Liver (tissue), 9 donors: ENCODE data around the gene PPP1R14D. TPM values are rescaled to one million over a fixed set of nuclear protein-coding genes. Genes with fewer than 3 reads are reported as not detected.

Experiments used
- DNase-seq: peaks from one replicate; pipeline ENCODE4 v3.0.0-alpha.2; 2017; ENCODE audit warnings: low spot score
- H3K27ac ChIP-seq, 2 donors: one replicate each; pipeline ENCODE4 v1.7.0; 2013; ENCODE audit warnings: inconsistent platforms in 2 of 2, low read length in 2 of 2, control low read depth in 1 of 2, low read depth in 1 of 2, mild to moderate bottlenecking in 1 of 2
- H3K27me3 ChIP-seq, 4 donors: one replicate each; pipeline versions ENCODE4 v1.6.1 to v1.7.0; 2013; ENCODE audit warnings: low read length in 3 of 4, inconsistent platforms in 1 of 4, mild to moderate bottlenecking in 1 of 4, moderate library complexity in 1 of 4; ENCODE audit not compliant: control insufficient read depth in 4 of 4, insufficient read depth in 4 of 4
- H3K36me3 ChIP-seq, 4 donors: one replicate each; pipeline versions ENCODE4 v1.6.1 to v1.7.0; 2013; ENCODE audit warnings: low read length in 3 of 4, mild to moderate bottlenecking in 3 of 4, low read depth in 1 of 4, moderate library complexity in 1 of 4; ENCODE audit not compliant: control insufficient read depth in 4 of 4, insufficient read depth in 3 of 4
- H3K4me1 ChIP-seq, 4 donors: one replicate each; pipeline versions ENCODE4 v1.6.1 to v1.7.0; 2013; ENCODE audit warnings: low read length in 3 of 4, mild to moderate bottlenecking in 3 of 4, moderate library complexity in 1 of 4; ENCODE audit not compliant: control insufficient read depth in 4 of 4, insufficient read depth in 4 of 4
- H3K4me3 ChIP-seq, 3 donors: one replicate each; pipeline versions ENCODE4 v1.6.1 to v1.7.0; 2013; ENCODE audit warnings: low read length in 3 of 3, control low read depth in 1 of 3, low read depth in 1 of 3, mild to moderate bottlenecking in 1 of 3
- H3K9ac ChIP-seq, 2 donors: one replicate each; pipeline ENCODE4 v1.7.0; 2013; ENCODE audit warnings: low read length in 2 of 2, mild to moderate bottlenecking in 2 of 2, moderate library complexity in 2 of 2, control low read depth in 1 of 2, low read depth in 1 of 2
- H3K9me3 ChIP-seq, 4 donors: one replicate each; pipeline versions ENCODE4 v1.6.1 to v1.7.0; 2013; ENCODE audit warnings: low read length in 3 of 4; ENCODE audit not compliant: control insufficient read depth in 4 of 4
- EGR1 ChIP-seq, 2 donors: IDR thresholded peaks; 2 replicates each; pipeline ENCODE4 v1.6.1; 2016 to 2018; ENCODE audit warnings: antibody characterized with exemption in 2 of 2, low read depth in 2 of 2
- FOXA1 ChIP-seq: IDR thresholded peaks from 2 replicates; pipeline ENCODE4 v1.6.1; 2016; ENCODE audit warnings: antibody characterized with exemption
- FOXA2 ChIP-seq: IDR thresholded peaks from 2 replicates; pipeline ENCODE4 v1.6.1; 2016; ENCODE audit warnings: antibody characterized with exemption
- GABPA ChIP-seq, 2 donors: IDR thresholded peaks in 1 of 2; conservative IDR thresholded peaks in 1 of 2; 2 replicates each; pipeline ENCODE4 v1.6.1; 2016; ENCODE audit warnings: antibody characterized with exemption in 2 of 2, mild to moderate bottlenecking in 1 of 2, moderate library complexity in 1 of 2
- HNF4A ChIP-seq, 2 donors: conservative IDR thresholded peaks; 2 replicates each; pipeline ENCODE4 v1.6.1; 2016; ENCODE audit warnings: antibody characterized with exemption in 2 of 2, mild to moderate bottlenecking in 2 of 2
- HNF4G ChIP-seq: IDR thresholded peaks from 2 replicates; pipeline ENCODE4 v1.6.1; 2016; ENCODE audit warnings: antibody characterized with exemption
- JUND ChIP-seq, 2 donors: IDR thresholded peaks; 2 replicates each; pipeline ENCODE4 v1.6.1; 2016; ENCODE audit warnings: antibody characterized with exemption in 2 of 2
- MAX ChIP-seq: IDR thresholded peaks from 2 replicates; pipeline ENCODE4 v1.6.1; 2016; ENCODE audit warnings: antibody characterized with exemption
- NR2F2 ChIP-seq: IDR thresholded peaks from 2 replicates; pipeline ENCODE4 v1.6.1; 2016; ENCODE audit warnings: antibody characterized with exemption
- RAD21 ChIP-seq, 2 donors: IDR thresholded peaks; 2 replicates each; pipeline ENCODE4 v1.6.1; 2016; ENCODE audit warnings: antibody characterized with exemption in 2 of 2, mild to moderate bottlenecking in 2 of 2
- RXRA ChIP-seq, 2 donors: IDR thresholded peaks; 2 replicates each; pipeline ENCODE4 v1.6.1; 2017 to 2018; ENCODE audit warnings: antibody characterized with exemption in 2 of 2, mild to moderate bottlenecking in 1 of 2
- SP1 ChIP-seq: IDR thresholded peaks from 2 replicates; pipeline ENCODE4 v1.6.1; 2018; ENCODE audit warnings: antibody characterized with exemption, mild to moderate bottlenecking
- TAF1 ChIP-seq: conservative IDR thresholded peaks from 2 replicates; pipeline ENCODE4 v1.6.1; 2016; ENCODE audit warnings: antibody characterized with exemption, mild to moderate bottlenecking
- YY1 ChIP-seq: IDR thresholded peaks from 2 replicates; pipeline ENCODE4 v1.6.1; 2016; ENCODE audit warnings: antibody characterized with exemption, mild to moderate bottlenecking
- WGBS: extraction: QIAGEN DNeasy Blood & Tissue Kit; methylation state at CpG from one replicate; pipeline ENCODE4 v1.1.7; 2013; 5-methylcytosine and 5-hydroxymethylcytosine counted together
- polyA plus RNA-seq, 2 donors: library from polyadenylated mRNA; stranded (reverse) in 1 of 2; unstranded in 1 of 2; fragments of 200-250 nt in 1 of 2; fragments of >200 nt in 1 of 2; fragmentation: Nextera tagmentation in 1 of 2; extraction: Ambion mirVana in 1 of 2; gene quantifications; one replicate each; pipeline versions ENCODE4 v1.2.1 to v1.2.3, GENCODE V29; 2013 to 2015
- total RNA-seq, 2 donors: library from RNA; depleted of rRNA; stranded (reverse); fragments of >200 nt; gene quantifications; one replicate each; pipeline ENCODE4 v1.2.3, GENCODE V29; 2014
- TF ChIP-seq, protein P1 (sequence below): fragments of 150-350 bp; IDR thresholded peaks from 2 replicates; pipeline ENCODE4 v1.5.1; 2017; ENCODE audit warnings: improper control_type of control experiment, low read depth, low read length; ENCODE audit not compliant: missing input control
- TF ChIP-seq, protein P2 (sequence below): IDR thresholded peaks from 2 replicates; pipeline ENCODE4 v1.6.1; 2016; ENCODE audit warnings: antibody characterized with exemption
- TF ChIP-seq, protein P3 (sequence below): IDR thresholded peaks from 2 replicates; pipeline ENCODE4 v1.6.1; 2016; ENCODE audit warnings: antibody characterized with exemption, mild to moderate bottlenecking
- TF ChIP-seq, protein P4 (sequence below): IDR thresholded peaks from 2 replicates; pipeline ENCODE4 v1.6.1; 2016; ENCODE audit warnings: antibody characterized with exemption
- donor health status: healthy.
- donor health status: healthy.
- donor health status: healthy.
- donor health status: healthy.
- donor health status: healthy.

The PPP1R14D gene
- total and polyA plus RNA-seq, 4 donors, result not detected

DNA sequence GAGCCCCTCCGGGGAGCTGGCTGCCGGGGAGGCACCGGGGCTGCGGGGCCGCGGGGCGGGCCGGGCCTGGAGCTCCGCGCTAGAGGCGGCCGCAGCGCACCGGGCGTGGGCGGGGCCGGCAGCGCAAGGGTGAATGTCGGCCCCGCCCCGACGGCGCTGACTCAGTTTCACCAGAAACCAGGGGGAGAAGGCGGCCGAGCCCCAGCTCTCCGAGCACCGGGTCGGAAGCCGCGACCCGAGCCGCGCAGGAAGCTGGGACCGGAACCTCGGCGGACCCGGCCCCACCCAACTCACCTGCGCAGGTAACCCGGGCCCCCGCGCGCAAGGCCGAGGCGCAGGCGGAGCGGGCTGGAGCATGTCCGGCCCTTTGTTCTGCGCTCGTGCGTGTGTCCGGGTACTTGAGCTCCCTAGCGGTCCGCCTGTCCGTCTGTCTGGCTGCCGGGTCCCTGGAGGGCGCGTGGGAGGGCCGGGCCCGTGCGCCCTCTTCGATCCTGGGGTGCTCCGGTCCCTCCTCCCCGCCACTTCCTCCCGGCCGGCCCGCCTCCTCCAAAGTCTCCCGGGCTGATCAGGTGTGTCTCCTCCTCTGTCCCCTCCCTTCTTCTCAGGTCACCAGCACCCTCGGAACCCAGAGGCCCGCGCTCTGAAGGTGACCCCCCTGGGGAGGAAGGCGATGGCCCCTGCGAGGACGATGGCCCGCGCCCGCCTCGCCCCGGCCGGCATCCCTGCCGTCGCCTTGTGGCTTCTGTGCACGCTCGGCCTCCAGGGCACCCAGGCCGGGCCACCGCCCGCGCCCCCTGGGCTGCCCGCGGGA is 15.6 kb upstream of the PPP1R14D start, which contains the start of gene SPINT1:
TSS of gene SPINT1 (plus strand) at position 164 of the 811 bp plus-strand sequence. CDS start at position 671, 507 bp downstream.
- H3K27ac ChIP-seq, result no peak within 1 kb of the TSS
- peaks cover 8 to 20% (median 10%) of the 10 kb centered on the region in 4 donors for H3K4me1 ChIP-seq
- H3K27me3 ChIP-seq, result peaks cover 0 to 2% (median 1%) of the 10 kb centered on the region in 4 donors
- H3K4me3 ChIP-seq, result peak within 1 kb of the TSS in 2 of 3 donors; percentile 1 to 46
- H3K9ac ChIP-seq, result no peak within 1 kb of the TSS
- TF ChIP-seq, protein P1, sequence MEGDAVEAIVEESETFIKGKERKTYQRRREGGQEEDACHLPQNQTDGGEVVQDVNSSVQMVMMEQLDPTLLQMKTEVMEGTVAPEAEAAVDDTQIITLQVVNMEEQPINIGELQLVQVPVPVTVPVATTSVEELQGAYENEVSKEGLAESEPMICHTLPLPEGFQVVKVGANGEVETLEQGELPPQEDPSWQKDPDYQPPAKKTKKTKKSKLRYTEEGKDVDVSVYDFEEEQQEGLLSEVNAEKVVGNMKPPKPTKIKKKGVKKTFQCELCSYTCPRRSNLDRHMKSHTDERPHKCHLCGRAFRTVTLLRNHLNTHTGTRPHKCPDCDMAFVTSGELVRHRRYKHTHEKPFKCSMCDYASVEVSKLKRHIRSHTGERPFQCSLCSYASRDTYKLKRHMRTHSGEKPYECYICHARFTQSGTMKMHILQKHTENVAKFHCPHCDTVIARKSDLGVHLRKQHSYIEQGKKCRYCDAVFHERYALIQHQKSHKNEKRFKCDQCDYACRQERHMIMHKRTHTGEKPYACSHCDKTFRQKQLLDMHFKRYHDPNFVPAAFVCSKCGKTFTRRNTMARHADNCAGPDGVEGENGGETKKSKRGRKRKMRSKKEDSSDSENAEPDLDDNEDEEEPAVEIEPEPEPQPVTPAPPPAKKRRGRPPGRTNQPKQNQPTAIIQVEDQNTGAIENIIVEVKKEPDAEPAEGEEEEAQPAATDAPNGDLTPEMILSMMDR, result no peak
- TF ChIP-seq MAX (no peak), EGR1 (IDR thresholded peaks at IDR 0.05; ENCODE audit: low read depth in 2 of 2) (no peak), HNF4G (no peak), JUND (IDR thresholded peaks at IDR 0.05) (no peak), YY1 (no peak), FOXA2 (no peak), HNF4A (conservative IDR thresholded peaks at IDR 0.05) (no peak), SP1 (no peak), FOXA1 (no peak), RXRA (IDR thresholded peaks at IDR 0.05) (no peak), RAD21 (IDR thresholded peaks at IDR 0.05) (no peak), GABPA (IDR thresholded peaks at IDR 0.05 in 1 of 2, conservative IDR thresholded peaks at IDR 0.05 in 1 of 2) (no peak), TAF1 (no peak), NR2F2 (no peak)
- TF ChIP-seq, protein P2, sequence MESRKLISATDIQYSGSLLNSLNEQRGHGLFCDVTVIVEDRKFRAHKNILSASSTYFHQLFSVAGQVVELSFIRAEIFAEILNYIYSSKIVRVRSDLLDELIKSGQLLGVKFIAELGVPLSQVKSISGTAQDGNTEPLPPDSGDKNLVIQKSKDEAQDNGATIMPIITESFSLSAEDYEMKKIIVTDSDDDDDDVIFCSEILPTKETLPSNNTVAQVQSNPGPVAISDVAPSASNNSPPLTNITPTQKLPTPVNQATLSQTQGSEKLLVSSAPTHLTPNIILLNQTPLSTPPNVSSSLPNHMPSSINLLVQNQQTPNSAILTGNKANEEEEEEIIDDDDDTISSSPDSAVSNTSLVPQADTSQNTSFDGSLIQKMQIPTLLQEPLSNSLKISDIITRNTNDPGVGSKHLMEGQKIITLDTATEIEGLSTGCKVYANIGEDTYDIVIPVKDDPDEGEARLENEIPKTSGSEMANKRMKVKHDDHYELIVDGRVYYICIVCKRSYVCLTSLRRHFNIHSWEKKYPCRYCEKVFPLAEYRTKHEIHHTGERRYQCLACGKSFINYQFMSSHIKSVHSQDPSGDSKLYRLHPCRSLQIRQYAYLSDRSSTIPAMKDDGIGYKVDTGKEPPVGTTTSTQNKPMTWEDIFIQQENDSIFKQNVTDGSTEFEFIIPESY, result no peak
- TF ChIP-seq, protein P3, sequence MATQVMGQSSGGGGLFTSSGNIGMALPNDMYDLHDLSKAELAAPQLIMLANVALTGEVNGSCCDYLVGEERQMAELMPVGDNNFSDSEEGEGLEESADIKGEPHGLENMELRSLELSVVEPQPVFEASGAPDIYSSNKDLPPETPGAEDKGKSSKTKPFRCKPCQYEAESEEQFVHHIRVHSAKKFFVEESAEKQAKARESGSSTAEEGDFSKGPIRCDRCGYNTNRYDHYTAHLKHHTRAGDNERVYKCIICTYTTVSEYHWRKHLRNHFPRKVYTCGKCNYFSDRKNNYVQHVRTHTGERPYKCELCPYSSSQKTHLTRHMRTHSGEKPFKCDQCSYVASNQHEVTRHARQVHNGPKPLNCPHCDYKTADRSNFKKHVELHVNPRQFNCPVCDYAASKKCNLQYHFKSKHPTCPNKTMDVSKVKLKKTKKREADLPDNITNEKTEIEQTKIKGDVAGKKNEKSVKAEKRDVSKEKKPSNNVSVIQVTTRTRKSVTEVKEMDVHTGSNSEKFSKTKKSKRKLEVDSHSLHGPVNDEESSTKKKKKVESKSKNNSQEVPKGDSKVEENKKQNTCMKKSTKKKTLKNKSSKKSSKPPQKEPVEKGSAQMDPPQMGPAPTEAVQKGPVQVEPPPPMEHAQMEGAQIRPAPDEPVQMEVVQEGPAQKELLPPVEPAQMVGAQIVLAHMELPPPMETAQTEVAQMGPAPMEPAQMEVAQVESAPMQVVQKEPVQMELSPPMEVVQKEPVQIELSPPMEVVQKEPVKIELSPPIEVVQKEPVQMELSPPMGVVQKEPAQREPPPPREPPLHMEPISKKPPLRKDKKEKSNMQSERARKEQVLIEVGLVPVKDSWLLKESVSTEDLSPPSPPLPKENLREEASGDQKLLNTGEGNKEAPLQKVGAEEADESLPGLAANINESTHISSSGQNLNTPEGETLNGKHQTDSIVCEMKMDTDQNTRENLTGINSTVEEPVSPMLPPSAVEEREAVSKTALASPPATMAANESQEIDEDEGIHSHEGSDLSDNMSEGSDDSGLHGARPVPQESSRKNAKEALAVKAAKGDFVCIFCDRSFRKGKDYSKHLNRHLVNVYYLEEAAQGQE, result no peak
- TF ChIP-seq, protein P4, sequence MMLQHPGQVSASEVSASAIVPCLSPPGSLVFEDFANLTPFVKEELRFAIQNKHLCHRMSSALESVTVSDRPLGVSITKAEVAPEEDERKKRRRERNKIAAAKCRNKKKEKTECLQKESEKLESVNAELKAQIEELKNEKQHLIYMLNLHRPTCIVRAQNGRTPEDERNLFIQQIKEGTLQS, result no peak
- no peaks in the 10 kb centered on the region for H3K9me3 ChIP-seq
- H3K36me3 ChIP-seq, result no peaks in the 10 kb centered on the region
- WGBS, result 3% methylated on average over 89 of the region's 89 CpGs
- DNase-seq, result no peak
